NCI-H2107 treated with DMSO at 0.1 percent for 48 hours (cell line): ENCODE data around the gene PRDM13.
"Not testable (repeated sequence)": the region's sequence is repeated elsewhere in the genome, so short reads cannot be mapped to it uniquely, and the experiment has no call there.

Experiments used
- DNase-seq: peaks from one replicate; lab custom pipeline; 2025; ENCODE audit not compliant: unreplicated experiment; lab: John Stamatoyannopoulos, UW

PRDM13 gene

DNA sequence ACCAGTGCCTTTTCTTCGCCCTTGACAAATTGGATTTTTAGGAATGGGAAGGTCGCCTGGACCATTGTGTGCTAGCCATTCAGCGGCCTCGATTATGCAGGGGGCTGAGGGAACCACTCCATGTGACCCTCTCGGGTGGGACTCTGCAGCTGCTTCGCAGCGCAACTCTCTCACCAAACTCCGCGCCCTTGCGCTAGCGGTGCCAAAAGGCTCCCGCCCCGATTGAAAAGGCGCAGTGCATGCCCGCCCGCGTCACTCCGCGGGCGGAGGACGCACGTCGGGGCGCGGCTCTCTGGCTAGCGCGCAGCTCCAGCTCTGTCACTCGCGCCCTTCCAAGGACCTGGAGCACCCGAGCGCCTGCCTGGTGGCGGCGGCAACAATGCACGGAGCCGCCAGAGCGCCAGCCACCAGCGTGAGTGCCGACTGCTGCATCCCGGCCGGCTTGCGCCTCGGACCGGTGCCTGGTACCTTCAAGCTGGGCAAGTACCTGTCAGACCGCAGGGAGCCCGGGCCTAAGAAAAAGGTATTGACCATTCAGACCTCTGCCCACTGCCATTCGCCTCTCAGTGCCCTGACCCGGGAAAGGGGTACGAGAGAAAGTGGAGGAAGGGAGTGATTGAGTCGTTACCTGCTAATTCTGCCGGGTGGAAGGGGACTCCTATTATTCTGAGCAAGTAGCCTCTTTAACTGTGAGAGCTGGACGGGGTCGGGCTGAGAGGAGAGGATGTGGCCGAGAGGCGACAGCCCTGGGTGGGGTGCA is at the start of gene PRDM13:
TSS of gene PRDM13 (plus strand) at position 178 of the 760 bp plus-strand sequence. CDS start at position 380, 202 bp downstream.
- DNase-seq = no peak

DNA sequence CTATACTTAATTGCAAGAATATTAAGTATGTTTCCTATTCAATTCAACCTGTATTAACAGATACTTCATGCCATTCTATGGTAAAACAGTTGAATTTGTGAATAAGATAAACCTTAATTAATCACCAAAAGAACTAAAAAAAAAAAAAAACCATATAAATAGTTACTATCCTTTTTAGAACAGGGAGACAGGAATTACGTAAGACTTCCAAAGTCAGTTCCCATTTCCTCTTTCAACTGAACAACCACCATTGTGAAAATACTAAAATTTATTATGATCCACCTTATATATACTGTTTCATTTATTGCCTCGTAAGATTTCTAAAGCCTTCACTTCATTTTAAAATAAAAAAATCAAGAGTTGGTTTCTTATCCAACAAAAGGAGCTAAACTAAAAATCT is 47.6 kb upstream of the PRDM13 start:
- DNase-seq = no peak

DNA sequence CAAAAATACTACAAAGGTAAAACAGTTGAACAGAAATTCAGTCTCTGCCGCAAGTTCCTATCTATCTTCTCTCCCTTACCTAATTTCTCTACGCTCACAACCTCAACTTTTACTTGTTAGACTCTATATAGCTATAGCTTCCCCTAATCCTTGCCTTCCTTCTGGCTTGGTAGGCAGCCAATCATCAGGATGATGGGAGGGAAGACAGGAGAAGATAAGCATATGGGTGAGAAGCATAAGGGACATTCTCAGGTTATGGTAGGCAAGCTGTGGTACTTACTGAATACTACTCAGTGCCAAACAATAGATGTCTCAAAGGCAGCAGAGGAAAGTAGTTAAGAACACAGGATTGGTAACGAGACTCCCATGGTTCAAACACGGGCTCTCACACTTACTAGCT is 46.0 kb upstream of the PRDM13 start:
- no peak for DNase-seq

DNA sequence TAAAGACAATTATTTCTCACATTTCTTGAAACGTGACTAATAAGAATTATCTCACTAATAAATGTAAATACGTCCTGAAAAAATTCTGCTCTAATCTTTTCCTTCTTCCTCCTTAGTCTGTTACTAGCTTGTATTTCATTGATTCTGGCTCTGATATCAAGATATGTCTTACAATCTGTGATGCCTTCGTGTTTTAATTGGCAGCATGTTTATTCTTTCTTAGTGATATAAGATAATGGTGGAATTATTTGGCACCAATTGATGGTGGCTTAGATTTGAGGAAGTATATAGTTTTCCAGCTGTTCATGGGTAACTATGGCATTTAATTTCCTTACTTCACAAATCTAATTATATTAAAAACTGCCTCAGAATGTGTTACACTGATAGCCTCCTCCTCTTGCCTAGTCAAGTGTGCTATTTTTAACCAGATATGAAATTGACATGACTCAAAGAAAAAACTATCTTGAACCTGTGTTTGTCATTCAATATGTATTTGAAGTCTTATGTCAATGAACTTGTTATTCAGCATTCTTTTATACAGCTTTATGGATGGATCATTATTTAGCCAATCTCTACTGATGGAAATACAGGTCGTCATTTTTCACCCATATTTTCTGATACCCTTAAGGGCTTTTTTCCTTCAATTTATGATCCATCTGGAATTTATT is 43.4 kb upstream of the PRDM13 start:
- no peak for DNase-seq

DNA sequence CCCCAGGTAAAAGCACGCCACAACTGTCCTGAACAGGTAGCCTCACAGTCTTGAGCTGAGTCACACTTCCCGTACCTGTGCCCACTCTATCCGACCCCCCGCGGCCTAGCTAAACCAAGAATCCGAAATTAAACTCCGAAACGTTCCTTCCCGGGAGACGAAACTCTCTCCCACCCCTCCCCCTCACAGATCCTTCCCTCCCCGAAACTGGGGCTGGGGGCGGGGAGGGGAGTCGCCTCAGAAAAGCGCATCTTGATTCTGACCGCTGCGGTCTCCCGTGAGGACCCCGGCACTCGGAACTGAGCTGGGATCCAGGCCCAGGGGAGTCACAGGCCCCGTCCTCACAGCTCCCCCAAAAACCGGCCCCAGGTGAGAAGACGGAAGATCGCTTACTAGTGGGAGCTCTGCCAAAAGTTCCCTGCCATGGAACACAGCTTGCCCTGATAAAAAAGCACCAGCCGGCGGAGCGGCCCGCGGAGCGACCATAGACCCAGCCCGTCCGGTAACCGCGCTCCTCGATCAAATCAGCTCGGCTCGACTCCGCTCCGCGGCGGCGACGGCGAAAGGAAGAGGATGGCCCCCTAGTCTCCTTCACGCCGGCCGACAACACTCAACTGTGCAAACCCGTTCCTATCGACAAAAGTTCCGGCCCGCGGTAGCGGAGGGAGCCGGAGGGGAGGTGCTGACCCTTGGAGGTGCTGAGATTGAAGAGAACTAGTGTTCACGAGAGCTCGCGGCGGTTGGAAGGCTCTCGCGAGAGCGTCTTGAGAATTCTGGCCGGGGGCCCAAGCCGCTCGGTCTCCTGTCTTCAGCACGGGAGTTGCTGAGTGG is 38.3 kb upstream of the PRDM13 start, which contains the start of gene CCNC:
TSS of gene CCNC (minus strand) at position 558 of the 831 bp plus-strand sequence. CDS start at position 425, 133 bp downstream.
- peak; percentile 92 for DNase-seq

DNA sequence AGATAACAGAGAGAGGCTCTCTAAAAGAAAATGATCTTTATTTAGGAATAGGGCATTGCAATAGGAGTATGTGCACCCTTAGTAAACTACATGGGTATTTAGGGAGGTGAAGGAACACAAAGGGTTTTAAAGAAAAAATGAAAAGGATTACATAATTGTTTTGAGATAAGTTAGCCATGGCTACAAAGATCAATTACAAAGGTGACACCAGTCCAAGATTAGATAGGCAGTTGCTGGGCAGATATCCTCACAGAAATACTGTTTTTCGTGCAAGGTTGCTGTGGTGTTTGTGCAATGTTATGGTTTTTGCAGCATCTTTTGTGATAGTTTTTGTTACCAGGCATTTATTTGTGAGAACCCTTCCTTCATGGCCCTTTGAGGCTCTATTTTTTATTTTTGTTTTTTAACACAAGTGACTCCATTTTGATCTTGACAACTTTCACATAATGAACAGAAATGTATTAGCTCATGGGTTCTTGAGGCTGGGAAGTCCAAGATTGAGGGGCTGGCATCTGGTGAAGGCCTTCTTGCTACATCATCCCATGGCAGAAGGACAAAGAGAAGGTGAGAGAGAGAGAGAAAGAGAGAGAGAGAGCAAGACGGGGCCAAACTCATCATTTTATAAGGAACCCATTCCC is 32.5 kb upstream of the PRDM13 start:
- DNase-seq = no peak

DNA sequence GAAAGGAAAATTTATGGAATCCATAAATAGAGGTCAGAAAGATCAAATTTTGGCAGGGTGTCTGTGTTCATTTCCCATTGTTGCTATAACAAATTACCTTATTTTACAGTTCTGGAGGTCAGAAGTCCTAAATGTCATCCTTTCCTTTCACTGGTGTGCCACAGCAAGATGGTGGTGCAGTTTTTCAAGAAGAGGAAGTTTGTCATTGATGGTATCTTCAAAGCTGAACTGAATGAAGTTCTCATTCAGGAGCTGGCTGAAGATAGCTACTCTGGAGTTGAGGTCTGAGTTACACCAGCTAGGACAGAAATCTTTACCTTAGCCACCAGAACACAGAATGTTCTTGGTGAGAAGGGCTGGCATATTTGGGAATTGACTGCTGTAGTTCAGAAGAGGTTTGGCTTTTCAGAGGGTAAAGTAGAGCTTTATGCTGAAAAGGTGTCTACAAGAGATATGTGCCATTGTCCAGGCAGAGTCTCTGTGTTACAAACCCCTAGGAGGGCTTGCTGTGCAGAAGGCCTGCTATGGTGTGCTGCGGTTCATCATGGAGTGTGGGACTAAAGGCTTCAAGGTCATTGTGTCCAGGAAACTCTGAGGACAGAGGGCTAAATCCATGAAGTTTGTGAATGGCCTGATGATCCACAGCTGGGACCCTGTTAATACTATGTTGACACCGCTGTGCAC is 30.9 kb upstream of the PRDM13 start:
- DNase-seq = no peak

DNA sequence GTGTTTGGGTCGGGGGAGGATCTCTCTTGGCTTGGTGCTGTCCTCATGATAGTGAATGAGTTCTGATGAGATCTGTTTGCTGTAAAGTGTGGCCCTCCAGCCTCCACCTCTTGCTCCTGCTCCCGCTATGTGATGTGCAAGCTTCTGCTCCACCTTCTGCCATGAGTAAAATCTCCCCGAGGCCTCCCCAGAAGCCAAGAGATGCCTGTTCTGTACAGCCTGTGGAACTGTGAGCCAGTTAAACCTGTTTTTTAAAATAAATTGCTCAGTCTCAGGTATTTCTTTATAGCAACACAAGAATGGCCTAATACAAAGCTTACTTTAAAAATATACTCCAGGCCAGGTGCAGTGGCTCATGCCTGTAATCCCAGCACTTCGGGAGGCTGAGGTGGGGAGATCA is 26.9 kb upstream of the PRDM13 start:
- no peak for DNase-seq

DNA sequence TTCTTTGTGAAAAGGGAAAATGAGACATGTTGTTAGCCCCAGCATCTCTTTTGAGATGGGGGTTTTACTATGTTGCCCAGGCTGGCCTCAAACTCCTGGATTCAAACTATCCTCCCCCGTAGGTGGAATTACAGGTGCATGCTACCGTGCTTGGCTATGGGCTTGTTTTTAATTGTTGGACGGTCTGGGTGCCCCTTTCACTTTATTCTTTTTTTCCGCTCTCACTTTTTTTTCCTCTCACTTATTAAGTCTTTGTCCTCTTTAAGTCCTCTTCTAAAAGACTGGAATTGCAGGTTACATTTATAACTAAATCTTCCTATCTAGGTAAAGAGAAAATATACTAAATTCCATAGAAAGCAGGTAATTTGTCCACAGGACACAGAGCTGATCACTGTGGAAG is 18.8 kb upstream of the PRDM13 start:
- DNase-seq = no peak

DNA sequence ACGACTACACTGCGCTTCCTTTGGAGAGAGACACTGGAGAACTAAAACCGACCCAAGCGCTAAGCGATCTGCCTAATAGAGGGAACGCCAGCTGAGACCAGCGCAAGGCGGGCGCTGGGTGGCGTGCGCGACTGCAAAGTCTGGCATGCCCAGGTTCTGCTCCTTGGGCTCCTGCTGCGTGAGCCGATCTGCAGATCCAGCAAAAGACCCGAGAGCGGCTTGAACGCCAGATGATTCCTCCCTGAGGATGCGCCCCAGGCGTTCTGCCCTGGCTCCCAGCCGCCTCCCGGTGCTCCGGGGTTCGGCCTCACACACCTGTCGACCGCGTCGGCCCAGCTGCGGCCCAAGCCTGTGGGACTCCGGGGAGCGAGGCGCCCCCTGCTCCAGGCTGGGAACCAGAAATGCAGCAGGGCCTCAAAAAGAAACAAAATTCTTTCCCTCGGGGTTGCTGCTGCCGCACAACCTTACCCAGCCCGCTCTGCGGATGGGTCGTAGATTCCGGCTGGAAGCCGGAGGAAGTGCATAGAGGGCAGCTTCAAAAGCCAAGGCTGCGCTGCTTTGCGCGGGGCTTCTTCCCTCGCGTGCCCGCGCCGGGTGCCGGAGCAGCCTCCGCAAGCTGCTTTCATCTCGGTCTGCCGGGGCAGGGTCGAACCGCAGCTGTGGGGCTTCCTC is 17.9 kb upstream of the PRDM13 start:
- DNase-seq = peak; percentile 77

DNA sequence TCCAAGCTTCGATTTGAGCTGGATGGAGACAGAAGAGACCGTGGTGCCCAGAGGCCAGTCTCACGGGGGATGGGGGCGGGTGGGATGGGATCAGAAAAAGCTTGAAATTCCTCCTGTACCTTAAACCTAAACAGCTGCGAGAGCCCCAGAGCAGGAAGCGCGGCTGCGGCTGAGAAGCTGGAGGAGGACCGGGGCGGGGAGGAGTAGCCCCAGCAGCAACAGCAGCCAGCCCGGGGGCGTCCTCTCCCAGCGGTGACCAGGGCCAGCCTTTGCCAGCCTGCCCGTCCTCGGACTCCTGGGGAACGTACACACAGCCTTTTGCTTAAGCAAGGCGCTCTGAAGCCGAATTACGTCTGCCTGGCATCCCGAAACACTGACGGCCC is 17.4 kb upstream of the PRDM13 start:
- DNase-seq = no peak

DNA sequence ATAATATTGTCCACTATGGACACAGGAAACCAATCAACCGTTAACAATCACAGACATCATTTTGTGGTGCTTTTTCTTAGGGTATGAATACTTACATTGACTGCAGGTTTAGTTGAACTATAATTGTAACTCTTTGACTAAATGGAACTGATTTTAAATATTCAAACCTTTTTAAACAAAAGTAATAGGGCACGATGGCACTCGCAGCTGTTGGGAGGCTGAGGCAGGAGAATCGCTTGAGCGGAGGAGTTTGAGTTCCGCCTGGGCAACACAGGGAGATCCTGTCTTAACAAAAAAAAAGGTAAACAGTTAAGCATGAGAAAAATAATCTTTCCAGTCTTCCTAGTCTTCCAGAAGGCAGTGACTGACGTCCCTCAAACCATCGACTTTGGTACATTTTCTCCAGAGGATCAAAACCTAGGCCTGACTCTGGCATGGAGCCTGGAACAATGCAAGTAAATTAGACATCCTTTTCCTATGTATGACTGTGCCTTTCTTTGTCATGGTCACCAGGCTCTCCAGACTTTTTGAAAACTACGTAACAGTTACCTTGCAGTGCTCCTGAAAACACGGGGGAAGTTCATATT is 16.6 kb upstream of the PRDM13 start:
- DNase-seq = no peak

DNA sequence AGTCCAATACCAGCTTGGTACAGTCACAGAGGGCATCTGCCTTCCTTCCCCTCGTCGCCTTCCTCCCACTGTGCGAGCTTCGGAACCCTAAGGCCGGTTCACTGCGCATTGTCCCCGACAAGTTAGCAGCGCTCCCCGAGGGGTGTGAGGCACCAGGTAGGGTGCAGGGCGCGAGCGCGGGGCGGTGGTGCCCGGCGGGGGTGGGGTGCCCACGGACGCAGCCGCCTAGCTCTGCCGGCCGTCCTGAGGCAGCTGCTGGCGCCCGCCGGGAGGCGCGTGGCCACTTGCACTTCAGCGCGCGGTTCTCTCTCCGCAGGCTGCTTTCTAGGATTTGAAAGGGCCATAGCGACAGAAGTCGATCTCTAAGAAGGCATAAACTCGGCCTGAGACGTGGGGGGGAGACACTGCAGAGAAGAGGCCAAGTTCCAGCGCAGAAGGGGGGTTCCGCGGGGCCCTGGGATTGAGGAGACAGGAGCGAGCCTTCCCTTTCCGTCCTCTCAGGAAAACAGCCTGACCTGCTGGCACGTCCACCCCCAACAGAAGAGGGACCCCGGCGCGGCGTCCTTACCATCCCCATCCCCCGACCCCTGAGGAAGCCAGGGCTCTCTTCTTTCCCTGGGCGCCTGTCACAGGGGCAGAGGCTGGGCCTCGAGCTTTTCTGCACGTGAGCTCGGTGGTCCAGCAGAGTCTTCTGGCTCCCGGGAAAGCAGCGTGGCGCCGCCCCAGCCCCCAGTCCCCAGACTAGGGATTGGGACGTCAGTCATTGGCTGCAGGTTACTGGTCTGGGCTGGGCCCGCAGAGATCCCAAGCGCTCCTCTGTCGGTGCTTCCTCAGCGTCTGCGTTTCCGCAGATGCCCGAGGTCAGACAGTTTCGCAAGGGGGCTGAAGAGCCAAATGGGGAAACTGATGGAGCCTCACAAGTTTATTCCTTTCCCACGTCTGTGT is 15.6 kb upstream of the PRDM13 start:
- no peak for DNase-seq

DNA sequence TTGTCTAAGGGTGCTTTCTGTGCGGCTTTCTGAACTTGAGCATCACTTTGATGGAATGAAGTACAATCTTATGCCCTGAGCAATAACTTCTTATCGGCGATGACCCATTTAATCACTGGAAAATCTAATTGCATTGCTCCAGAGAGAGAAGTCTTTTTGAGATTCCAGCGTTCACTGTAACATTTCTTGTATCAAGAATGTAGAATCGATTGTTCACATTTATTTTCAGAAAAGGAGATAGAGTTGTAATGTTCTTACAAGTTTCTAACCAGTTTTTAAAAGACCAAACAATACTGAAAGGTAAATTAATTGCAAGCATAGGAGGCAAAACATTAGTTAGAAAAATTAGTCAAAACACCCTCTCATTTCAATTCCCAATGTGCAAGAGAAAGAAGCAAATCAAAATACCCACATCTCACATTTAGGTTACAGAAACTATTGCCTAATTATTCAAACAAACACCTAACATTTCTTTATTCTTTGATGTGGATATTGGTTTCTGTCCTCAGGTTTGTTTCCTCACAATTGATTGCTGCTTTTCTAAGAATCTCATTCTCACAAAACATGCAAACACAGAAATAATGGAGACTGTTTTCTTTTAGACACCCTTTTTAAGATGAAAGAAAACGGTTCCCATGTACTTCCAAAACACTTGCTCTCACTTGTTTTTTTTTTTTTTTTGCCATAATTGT is 14.8 kb upstream of the PRDM13 start:
- DNase-seq = no peak

DNA sequence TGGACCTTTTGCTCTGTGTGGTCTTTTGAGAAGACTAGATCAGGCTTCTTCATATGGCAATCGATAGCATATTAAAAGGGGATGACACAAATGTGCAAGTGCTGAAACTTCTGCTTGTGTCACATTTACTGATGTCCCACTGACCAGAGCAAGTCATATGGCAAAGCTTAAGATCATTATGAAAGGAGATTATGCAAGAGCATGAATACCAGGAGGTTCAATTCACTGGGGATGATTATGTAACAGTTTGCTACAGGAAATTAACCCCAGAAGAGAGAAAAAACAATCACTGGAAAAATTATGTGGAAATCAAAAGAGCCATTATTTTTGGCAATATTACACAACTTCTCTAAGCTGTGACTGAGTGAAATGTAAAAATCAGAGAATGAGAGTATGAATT is 13.7 kb upstream of the PRDM13 start:
- DNase-seq = no peak

DNA sequence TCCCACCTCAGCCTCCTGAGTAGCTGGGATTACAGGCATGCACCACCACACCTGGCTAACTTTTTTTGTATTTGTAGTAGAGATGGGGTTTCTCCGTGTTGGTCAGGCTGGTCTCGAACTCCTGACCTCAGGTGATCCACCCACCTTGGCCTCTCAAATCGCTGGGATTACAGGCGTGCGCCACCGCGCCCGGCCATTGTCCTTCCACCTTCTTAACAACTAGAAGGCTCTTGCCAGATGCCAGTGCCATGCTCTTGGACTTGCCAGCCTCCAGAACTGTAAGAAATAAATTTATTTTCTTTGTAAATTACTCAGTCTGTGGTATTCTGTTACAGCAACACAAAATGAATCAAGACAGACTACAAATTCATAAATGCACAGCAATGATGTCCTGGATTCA is 11.9 kb upstream of the PRDM13 start:
- DNase-seq = not testable (repeated sequence)

DNA sequence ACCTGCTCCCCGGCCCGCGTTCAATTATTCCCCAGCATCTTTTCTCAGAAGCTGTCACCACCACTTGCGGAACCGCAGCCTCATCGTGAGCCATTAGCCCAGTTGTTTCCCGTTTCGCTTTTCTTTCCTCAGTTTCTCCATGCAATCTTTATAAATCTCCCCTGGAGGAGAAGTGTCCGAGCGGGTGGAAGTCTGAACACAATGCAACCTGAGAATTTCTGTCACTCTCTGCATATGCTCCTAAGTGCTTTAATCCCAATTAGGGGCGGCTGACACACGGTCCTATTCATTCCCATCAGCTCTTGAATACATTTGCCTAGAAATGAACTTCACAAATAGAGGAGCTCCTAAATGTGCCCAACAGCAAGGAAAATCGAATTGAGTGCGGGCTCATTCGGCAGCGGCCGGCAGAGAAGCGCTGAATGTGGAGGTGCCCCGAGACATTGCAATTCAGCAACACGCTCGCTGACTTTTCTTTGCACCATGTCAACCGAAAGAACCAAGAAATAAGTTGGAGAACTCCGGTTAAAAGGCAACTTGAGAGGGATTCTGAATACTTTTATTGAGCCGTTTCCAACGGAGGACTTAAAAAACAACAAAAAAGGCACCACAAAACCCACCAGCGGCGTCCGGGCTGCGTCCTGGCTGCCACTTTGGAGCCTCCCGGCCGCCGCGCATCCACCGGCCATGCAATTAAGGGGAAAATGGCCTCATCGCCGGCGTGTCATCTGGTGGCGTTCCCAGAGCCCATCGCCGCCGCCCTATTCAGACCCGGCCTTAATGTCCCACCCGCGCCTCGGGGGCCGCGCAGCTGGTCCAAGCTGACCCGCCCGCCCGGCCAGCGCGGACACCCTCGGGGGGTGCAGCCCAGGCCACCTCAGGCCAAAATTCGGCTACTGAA is 3.9 kb upstream of the PRDM13 start:
- no peak for DNase-seq
